Fibroblast of mammary gland (primary cell): ENCODE results near the gene SLC33A1.
"Not testable (repeated sequence)": the region's sequence is repeated elsewhere in the genome, so short reads cannot be mapped to it uniquely, and the experiment has no call there.

Source experiments
- DNase-seq: peaks from one replicate; pipeline ENCODE4 v3.0.0-alpha.2; 2010; ENCODE audit warnings: low read depth
- H3K4me3 ChIP-seq: 2 replicates; pipeline ENCODE4 v1.5.1; 2011; ENCODE audit warnings: low read depth, mild to moderate bottlenecking, low read length, moderate library complexity; ENCODE audit not compliant: control insufficient read depth
- CTCF ChIP-seq: conservative IDR thresholded peaks from 2 replicates; pipeline ENCODE4 v1.5.1; 2011; ENCODE audit warnings: low read depth, low read length, inconsistent platforms; ENCODE audit not compliant: control insufficient read depth, insufficient read depth

Gene SLC33A1

GRCh38 chr3:155861476-155862183, 7.4 kb upstream of the SLC33A1 start:
- TF ChIP-seq CTCF, result no peak
- no peak overlapping the region for H3K4me3 ChIP-seq
- DNase-seq, result no peak

- not testable (repeated sequence) for H3K4me3 ChIP-seq, DNase-seq
These were observed 6.2 kb upstream of the SLC33A1 start for GRCh38 chr3:155860424-155860823.

GRCh38 chr3:155859859-155860258, 5.6 kb upstream of the SLC33A1 start:
- H3K4me3 ChIP-seq, result no peak overlapping the region
- peak; percentile 43 for DNase-seq
- peak; percentile 24 for TF ChIP-seq CTCF

- H3K4me3 ChIP-seq, result peak overlapping the region; percentile 88
- DNase-seq, result peak; percentile 23
- TF ChIP-seq CTCF, result no peak
These were observed 750 bp downstream of the SLC33A1 start for GRCh38 chr3:155853214-155854140.

- no peak for DNase-seq
- TF ChIP-seq CTCF, result no peak
These were observed 1.9 kb downstream of the SLC33A1 start for GRCh38 chr3:155852341-155852740.

GRCh38 chr3:155849404-155849803, 4.8 kb downstream of the SLC33A1 start:
- not testable (repeated sequence) for DNase-seq, H3K4me3 ChIP-seq

More at GRCh38 chr3:155852341-155852740, 1.9 kb downstream of the SLC33A1 start:
- H3K4me3 ChIP-seq, result peak overlapping the region; percentile 88

GRCh38 chr3:155847993-155848392, 6.2 kb downstream of the SLC33A1 start:
- no peak for TF ChIP-seq CTCF
- no peak for DNase-seq
- H3K4me3 ChIP-seq, result no peak overlapping the region
